Fibroblast of lung (primary cell): ENCODE data around the gene ATP5MK. TPM values are rescaled to one million over a fixed set of nuclear protein-coding genes. Genes with fewer than 3 reads are reported as not detected.
A peak's percentile ranks its signal among the peaks of the same experiment; 100 is the strongest.

Source experiments
- DNase-seq, 2 donors: peaks; one replicate each; pipeline versions ENCODE4 v3.0.0 to v3.0.0-alpha.2; 2010; ENCODE audit warnings: low read depth in 2 of 2
- H2AFZ ChIP-seq: 2 replicates; pipeline ENCODE4 v1.5.1; 2012; ENCODE audit warnings: low read length, control low read depth, inconsistent platforms
- H3K27ac ChIP-seq: 2 replicates; pipeline ENCODE4 v1.5.1; 2011; ENCODE audit warnings: low read length, control low read depth; ENCODE audit not compliant: insufficient read depth
- H3K27me3 ChIP-seq: 2 replicates; pipeline ENCODE4 v1.5.1; 2011; ENCODE audit warnings: mild to moderate bottlenecking, low read length; ENCODE audit not compliant: control insufficient read depth, insufficient read depth
- H3K36me3 ChIP-seq: 2 replicates; pipeline ENCODE4 v1.5.1; 2011; ENCODE audit warnings: low read length; ENCODE audit not compliant: control insufficient read depth, insufficient read depth
- H3K4me1 ChIP-seq: 2 replicates; pipeline ENCODE4 v1.5.1; 2011; ENCODE audit warnings: low read length; ENCODE audit not compliant: control insufficient read depth, insufficient read depth; ENCODE audit errors: extremely low read depth
- H3K4me2 ChIP-seq: 2 replicates; pipeline ENCODE4 v1.5.1; 2011; ENCODE audit warnings: low read length, control low read depth; ENCODE audit not compliant: insufficient read depth; ENCODE audit errors: extremely low read depth
- H3K4me3 ChIP-seq, 4 experiments: fragments of 200-600 bp in 1 of 4; sonication (generic) in 1 of 4; replicated peaks in 1 of 4; 2 replicates each; pipeline ENCODE4 v1.5.1; 2011 to 2016; ENCODE audit warnings: low read length in 4 of 4, low read depth in 3 of 4, mild to moderate bottlenecking in 3 of 4, control low read depth in 2 of 4, inconsistent platforms in 1 of 4, mixed read lengths in 1 of 4; ENCODE audit not compliant: insufficient read depth in 1 of 4; ENCODE audit errors: control extremely low read depth in 1 of 4
- H3K79me2 ChIP-seq: 2 replicates; pipeline ENCODE4 v1.5.1; 2012; ENCODE audit warnings: mild to moderate bottlenecking, low read length, inconsistent platforms; ENCODE audit not compliant: control insufficient read depth, insufficient read depth
- H3K9ac ChIP-seq: 2 replicates; pipeline ENCODE4 v1.5.1; 2011; ENCODE audit warnings: mild to moderate bottlenecking, low read length, control low read depth; ENCODE audit not compliant: insufficient read depth
- H3K9me3 ChIP-seq: 2 replicates; pipeline ENCODE4 v1.5.1; 2012; ENCODE audit warnings: low read depth, low read length; ENCODE audit not compliant: control insufficient read depth, insufficient read depth
- H4K20me1 ChIP-seq: 2 replicates; pipeline ENCODE4 v1.5.1; 2011; ENCODE audit warnings: low read length; ENCODE audit not compliant: control insufficient read depth, insufficient read depth; ENCODE audit errors: extremely low read depth
- EZH2 ChIP-seq: IDR thresholded peaks from 2 replicates; pipeline ENCODE4 v1.5.1; 2012; ENCODE audit warnings: low read length, control low read depth, mild to moderate bottlenecking; ENCODE audit errors: missing control alignments
- polyA plus RNA-seq, 2 donors: library from polyadenylated mRNA; depleted of rRNA in 1 of 2; stranded (reverse) in 1 of 2; unstranded in 1 of 2; fragments of >200 nt; gene quantifications; 2 replicates each; pipeline ENCODE4 v1.2.1, GENCODE V29; 2011 to 2012; ENCODE audit warnings: missing spikeins in 1 of 2
- total RNA-seq: library from RNA; depleted of rRNA; stranded (reverse); fragments of >200 nt; gene quantifications from 2 replicates; pipeline ENCODE4 v1.2.1, GENCODE V29; 2014
- TF ChIP-seq, protein P1 (sequence below), 2 donors: IDR thresholded peaks in 1 of 2; conservative IDR thresholded peaks in 1 of 2; 1 replicate in 1 of 2; 2 replicates in 1 of 2; pipeline ENCODE4 v1.5.1; 2011 to 2012; ENCODE audit warnings: low read length in 2 of 2, control low read depth in 1 of 2, inconsistent platforms in 1 of 2, low read depth in 1 of 2, mild to moderate bottlenecking in 1 of 2

Gene ATP5MK
- total and polyA plus RNA-seq, 2 donors (not counting 1 experiment from before 2014, with no cell fraction given): 155 to 386 TPM

DNA sequence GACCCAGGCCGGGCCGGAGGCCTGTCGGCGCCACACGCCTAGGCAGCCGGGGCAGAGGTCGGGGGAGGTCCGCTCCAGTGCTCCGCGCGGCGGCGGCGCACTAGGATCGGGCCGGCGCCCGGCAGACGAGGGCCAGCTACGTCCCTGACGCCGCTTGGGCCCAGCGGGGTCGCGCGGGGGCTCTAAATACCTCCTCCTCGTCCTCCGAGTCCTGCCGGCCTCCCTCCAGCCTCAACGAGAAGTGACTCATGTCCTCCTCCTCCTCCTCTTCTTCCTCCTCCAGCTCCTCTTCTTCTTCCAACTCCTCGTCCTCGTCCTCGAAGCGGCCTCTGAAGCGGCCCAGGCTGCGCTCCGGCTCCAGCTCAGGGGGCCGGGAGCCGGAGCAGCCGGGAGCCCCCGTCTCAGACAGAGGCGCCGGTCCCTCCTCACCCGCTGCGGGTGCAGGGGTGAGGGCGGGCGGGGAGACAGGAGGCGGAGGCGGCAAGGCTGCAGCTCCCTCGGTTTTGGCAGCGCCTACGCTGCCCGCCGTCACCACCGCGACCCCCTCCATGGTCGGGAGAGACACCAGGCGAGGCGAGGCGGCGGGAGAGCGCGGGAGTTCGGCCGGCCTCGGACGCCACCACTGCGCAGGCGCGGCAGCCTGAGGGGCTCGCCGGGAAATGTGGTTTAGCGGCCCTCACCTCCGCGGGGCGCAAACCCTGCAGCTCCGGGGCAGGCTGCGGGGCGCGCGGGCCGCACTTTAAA lies 45.6 kb downstream of the ATP5MK start, which contains the start of gene PCGF6:
PCGF6 (minus strand) TSS at position 624 of the 744 bp plus-strand sequence; CDS start at position 550, 74 bp downstream.
- no peaks in the 10 kb centered on the region for H3K9me3 ChIP-seq
- no peaks in the 10 kb centered on the region for H3K27me3 ChIP-seq
- H2AFZ ChIP-seq: peak within 1 kb of the TSS; percentile 89
- H3K79me2 ChIP-seq: peaks cover 14% of the 10 kb centered on the region
- H3K4me2 ChIP-seq: peak within 1 kb of the TSS; percentile 59
- no peaks in the 10 kb centered on the region for H3K36me3 ChIP-seq
- H3K9ac ChIP-seq: peak within 1 kb of the TSS; percentile 69
- H3K4me1 ChIP-seq: no peaks in the 10 kb centered on the region
- peak within 1 kb of the TSS; percentile 71 to 78 (median 76) for H3K4me3 ChIP-seq
- no peaks in the 10 kb centered on the region for H4K20me1 ChIP-seq
- DNase-seq: peak; percentile 74 to 75
- no peak for TF ChIP-seq EZH2
- TF ChIP-seq, protein P1, sequence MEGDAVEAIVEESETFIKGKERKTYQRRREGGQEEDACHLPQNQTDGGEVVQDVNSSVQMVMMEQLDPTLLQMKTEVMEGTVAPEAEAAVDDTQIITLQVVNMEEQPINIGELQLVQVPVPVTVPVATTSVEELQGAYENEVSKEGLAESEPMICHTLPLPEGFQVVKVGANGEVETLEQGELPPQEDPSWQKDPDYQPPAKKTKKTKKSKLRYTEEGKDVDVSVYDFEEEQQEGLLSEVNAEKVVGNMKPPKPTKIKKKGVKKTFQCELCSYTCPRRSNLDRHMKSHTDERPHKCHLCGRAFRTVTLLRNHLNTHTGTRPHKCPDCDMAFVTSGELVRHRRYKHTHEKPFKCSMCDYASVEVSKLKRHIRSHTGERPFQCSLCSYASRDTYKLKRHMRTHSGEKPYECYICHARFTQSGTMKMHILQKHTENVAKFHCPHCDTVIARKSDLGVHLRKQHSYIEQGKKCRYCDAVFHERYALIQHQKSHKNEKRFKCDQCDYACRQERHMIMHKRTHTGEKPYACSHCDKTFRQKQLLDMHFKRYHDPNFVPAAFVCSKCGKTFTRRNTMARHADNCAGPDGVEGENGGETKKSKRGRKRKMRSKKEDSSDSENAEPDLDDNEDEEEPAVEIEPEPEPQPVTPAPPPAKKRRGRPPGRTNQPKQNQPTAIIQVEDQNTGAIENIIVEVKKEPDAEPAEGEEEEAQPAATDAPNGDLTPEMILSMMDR (conservative IDR thresholded peaks at IDR 0.05 in 1 of 2, IDR thresholded peaks at IDR 0.05 in 1 of 2; ENCODE audit: low read depth in 1 of 2, low read length in 2 of 2): peak in 1 of 2 donors; percentile 6
- peak within 1 kb of the TSS; percentile 74 for H3K27ac ChIP-seq

DNA sequence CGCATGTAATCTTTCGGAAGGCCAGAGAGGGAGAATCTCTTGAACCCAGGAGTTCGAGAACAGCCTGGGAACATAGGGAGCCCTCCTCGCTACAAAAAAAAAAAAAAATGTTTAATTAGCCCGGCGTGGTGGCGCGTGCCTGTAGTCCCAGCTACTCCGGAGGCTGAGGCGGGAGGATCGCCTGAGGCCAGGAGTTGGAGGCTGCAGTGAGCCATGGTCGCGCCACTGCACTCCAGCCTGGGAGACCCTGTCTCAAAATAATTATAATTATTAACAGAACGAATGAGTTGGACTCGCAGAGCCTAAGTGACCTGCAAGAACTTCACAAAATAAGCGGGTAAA lies 46.1 kb downstream of the ATP5MK start:
- no peaks in the 10 kb centered on the region for H3K36me3 ChIP-seq
- H3K4me3 ChIP-seq: peak overlapping the region; percentile 67 to 78 (median 76)
- no peak for DNase-seq
- peak overlapping the region; percentile 89 for H2AFZ ChIP-seq
- peak overlapping the region; percentile 58 for H3K4me2 ChIP-seq
- no peaks in the 10 kb centered on the region for H4K20me1 ChIP-seq
- H3K27ac ChIP-seq: peak overlapping the region; percentile 74
- TF ChIP-seq, protein P1 (conservative IDR thresholded peaks at IDR 0.05 in 1 of 2, IDR thresholded peaks at IDR 0.05 in 1 of 2; ENCODE audit: low read depth in 1 of 2, low read length in 2 of 2): no peak
- no peak for TF ChIP-seq EZH2
- peaks cover 14% of the 10 kb centered on the region for H3K79me2 ChIP-seq
- peak overlapping the region; percentile 69 for H3K9ac ChIP-seq
- H3K9me3 ChIP-seq: no peaks in the 10 kb centered on the region
- no peaks in the 10 kb centered on the region for H3K4me1 ChIP-seq
- H3K27me3 ChIP-seq: no peaks in the 10 kb centered on the region

Other genes starting within 250 kb of the ATP5MK start
- gene NT5C2, start 203.2 kb downstream of the ATP5MK start, total RNA-seq: 66.8 and 82.2 TPM in 2 replicates
- 64.0 and 74.3 TPM in 2 replicates for gene NT5C2, start 203.2 kb downstream of the ATP5MK start, polyA plus RNA-seq
- 0.17 and 0.26 TPM in 2 replicates for gene RPEL1, start 150.6 kb downstream of the ATP5MK start, total RNA-seq
- 0.09 and 0.18 TPM in 2 replicates for gene RPEL1, start 150.6 kb downstream of the ATP5MK start, polyA plus RNA-seq
- under 0.01 and 0.50 TPM in 2 replicates for gene INA, start 119.3 kb downstream of the ATP5MK start, total RNA-seq
- gene INA, start 119.3 kb downstream of the ATP5MK start, polyA plus RNA-seq: 3.5 and 8.2 TPM in 2 replicates
- 8.9 and 12.1 TPM in 2 replicates for gene PCGF6, start 45.3 kb downstream of the ATP5MK start, total RNA-seq
- gene PCGF6, start 45.3 kb downstream of the ATP5MK start, polyA plus RNA-seq: 13.2 and 13.3 TPM in 2 replicates
- 3.0 and 4.1 TPM in 2 replicates for gene TAF5, start 28.5 kb downstream of the ATP5MK start, total RNA-seq
- gene TAF5, start 28.5 kb downstream of the ATP5MK start, polyA plus RNA-seq: 3.4 and 3.9 TPM in 2 replicates
- 28.8 and 34.0 TPM in 2 replicates for gene PDCD11, start 151 bp upstream of the ATP5MK start, total RNA-seq
- gene PDCD11, start 151 bp upstream of the ATP5MK start, polyA plus RNA-seq: 10.0 and 15.1 TPM in 2 replicates
- 31.6 and 35.8 TPM in 2 replicates for gene CALHM2, start 55.9 kb upstream of the ATP5MK start, total RNA-seq
- 29.8 and 37.2 TPM in 2 replicates for gene CALHM2, start 55.9 kb upstream of the ATP5MK start, polyA plus RNA-seq
- not detected in 2 replicates for gene CALHM1, start 62.4 kb upstream of the ATP5MK start, total RNA-seq
- not detected in 2 replicates for gene CALHM1, start 62.4 kb upstream of the ATP5MK start, polyA plus RNA-seq
- not detected in 2 replicates for gene CALHM3, start 82.8 kb upstream of the ATP5MK start, total RNA-seq
- gene CALHM3, start 82.8 kb upstream of the ATP5MK start, polyA plus RNA-seq: not detected in 2 replicates
- gene NEURL1, start 97.2 kb upstream of the ATP5MK start, total RNA-seq: under 0.01 TPM in 1 of 2 replicates, not detected in the other
- 0.11 and 0.12 TPM in 2 replicates for gene NEURL1, start 97.2 kb upstream of the ATP5MK start, polyA plus RNA-seq